HG02642 (cell line): ENCODE data around the gene SMC1B.
"Not testable (repeated sequence)": the region's sequence is repeated elsewhere in the genome, so short reads cannot be mapped to it uniquely, and the experiment has no call there.

Source experiments
- ATAC-seq: cut with Tn5 transposase; IDR thresholded peaks from one replicate; pipeline ENCODE4 v1.9.1; 2021; ENCODE audit warnings: mild to moderate bottlenecking; ENCODE audit not compliant: unreplicated experiment, poor library complexity

SMC1B gene

GRCh38 chr22:45445031-45445710 is 31.8 kb upstream of the SMC1B start:
- no peak for ATAC-seq

- no peak for ATAC-seq
These were observed 30.8 kb upstream of the SMC1B start for GRCh38 chr22:45444168-45444567.

GRCh38 chr22:45442116-45442515 is 28.7 kb upstream of the SMC1B start:
- ATAC-seq = no peak

GRCh38 chr22:45441138-45441537 is 27.7 kb upstream of the SMC1B start:
- no peak for ATAC-seq

GRCh38 chr22:45440688-45441087 is 27.3 kb upstream of the SMC1B start:
- ATAC-seq = not testable (repeated sequence)

- no peak for ATAC-seq
These were observed 24.9 kb upstream of the SMC1B start for GRCh38 chr22:45438336-45438735.

- ATAC-seq = not testable (repeated sequence)
These were observed 23.6 kb upstream of the SMC1B start for GRCh38 chr22:45436871-45437517.

GRCh38 chr22:45435544-45436139 is 22.2 kb upstream of the SMC1B start:
- no peak for ATAC-seq

GRCh38 chr22:45434981-45435380 is 21.6 kb upstream of the SMC1B start:
- no peak for ATAC-seq

GRCh38 chr22:45430871-45431270 is 17.5 kb upstream of the SMC1B start:
- ATAC-seq = no peak

GRCh38 chr22:45429981-45430775 is 16.8 kb upstream of the SMC1B start:
- ATAC-seq = no peak

GRCh38 chr22:45429424-45429823 is 16.0 kb upstream of the SMC1B start:
- no peak for ATAC-seq

GRCh38 chr22:45428391-45429385 is 15.3 kb upstream of the SMC1B start:
- ATAC-seq = no peak

- no peak for ATAC-seq
These were observed 13.7 kb upstream of the SMC1B start for GRCh38 chr22:45427114-45427513.

GRCh38 chr22:45426387-45426786 is 13.0 kb upstream of the SMC1B start:
- no peak for ATAC-seq

- no peak for ATAC-seq
These were observed 12.3 kb upstream of the SMC1B start for GRCh38 chr22:45425531-45426265.

- no peak for ATAC-seq
These were observed 11.7 kb upstream of the SMC1B start for GRCh38 chr22:45425101-45425500.

- no peak for ATAC-seq
These were observed 10.9 kb upstream of the SMC1B start for GRCh38 chr22:45424241-45424731.

GRCh38 chr22:45423524-45423923 is 10.1 kb upstream of the SMC1B start:
- ATAC-seq = no peak
